RWPE1 (cell line): Measurements from ENCODE around the gene ZNF558.
"Not testable (repeated sequence)": the region's sequence is repeated elsewhere in the genome, so short reads cannot be mapped to it uniquely, and the experiment has no call there.

Experiments used
- CTCF ChIA-PET: fragments of 350-600 bp; sonication (Branson Sonifier 250); formaldehyde crosslinking; extraction: SDS; loops from one replicate; lab custom pipeline; 2021; lab: Yijun Ruan, JAX
- POLR2A ChIA-PET: fragments of 400-600 bp; formaldehyde crosslinking; extraction: SDS; loops from one replicate; lab custom pipeline; 2020; ENCODE audit warnings: antibody characterized with exemption; ENCODE audit not compliant: low non-redundant PET; lab: Yijun Ruan, JAX
- DNase-seq: peaks from one replicate; pipeline ENCODE4 v3.0.0; 2012; ENCODE audit warnings: low spot score
- H3K27ac ChIP-seq: fragments of 450-650 bp; 2 replicates; pipeline ENCODE4 v1.5.1; 2017
- CTCF ChIP-seq: fragments of 450-650 bp; conservative IDR thresholded peaks from 2 replicates; pipeline ENCODE4 v1.5.1; 2017; ENCODE audit warnings: low read depth, mild to moderate bottlenecking

The ZNF558 gene

GRCh38 chr19:8815780-8816179, 16.3 kb downstream of the ZNF558 start:
- H3K27ac ChIP-seq: no peak overlapping the region
- no peak for DNase-seq
- CTCF ChIA-PET: interaction anchor here (0.6 kb wide), 1 partner anchor 752 kb away, joined by 5 read pairs; no protein-coding TSS in a partner anchor
- POLR2A ChIA-PET: no interaction called here
- TF ChIP-seq CTCF: no peak

GRCh38 chr19:8814176-8814575, 17.9 kb downstream of the ZNF558 start:
- no peak for TF ChIP-seq CTCF
- POLR2A ChIA-PET: no interaction called here
- DNase-seq: no peak
- H3K27ac ChIP-seq: no peak overlapping the region
- CTCF ChIA-PET: no interaction called here

GRCh38 chr19:8811315-8812172, 20.6 kb downstream of the ZNF558 start:
- no peak for DNase-seq
- no peak overlapping the region for H3K27ac ChIP-seq
- CTCF ChIA-PET: no interaction called here
- TF ChIP-seq CTCF: no peak
- POLR2A ChIA-PET: no interaction called here

- no peak for TF ChIP-seq CTCF
- H3K27ac ChIP-seq: no peak overlapping the region
- DNase-seq: no peak
- POLR2A ChIA-PET: no interaction called here
- CTCF ChIA-PET: interaction anchor here (0.7 kb wide), 1 partner anchor 258 kb away, joined by 3 read pairs; no protein-coding TSS in a partner anchor
Measured at GRCh38 chr19:8806661-8807060, 25.4 kb downstream of the ZNF558 start.

GRCh38 chr19:8794823-8795222, 37.3 kb downstream of the ZNF558 start:
- POLR2A ChIA-PET: no interaction called here
- CTCF ChIA-PET: interaction anchor here (0.7 kb wide), 2 partner anchors 125 to 212 kb away, joined by 3 to 4 read pairs; no protein-coding TSS in a partner anchor
- H3K27ac ChIP-seq: no peak overlapping the region
- no peak for TF ChIP-seq CTCF
- no peak for DNase-seq

- CTCF ChIA-PET, POLR2A ChIA-PET: not testable (repeated sequence)
Measured at GRCh38 chr19:8773587-8773986, 58.5 kb downstream of the ZNF558 start.

GRCh38 chr19:8769265-8769664, 62.8 kb downstream of the ZNF558 start:
- DNase-seq, H3K27ac ChIP-seq, CTCF ChIA-PET, POLR2A ChIA-PET: not testable (repeated sequence)

More at GRCh38 chr19:8773587-8773986, 58.5 kb downstream of the ZNF558 start:
- not testable (repeated sequence) for DNase-seq, H3K27ac ChIP-seq

GRCh38 chr19:8767257-8767656, 64.8 kb downstream of the ZNF558 start:
- CTCF ChIA-PET, H3K27ac ChIP-seq, POLR2A ChIA-PET, DNase-seq: not testable (repeated sequence)
